Calu3 (cell line): Measurements from ENCODE around the gene COL15A1. TPM values are rescaled to one million over a fixed set of nuclear protein-coding genes. Genes with fewer than 3 reads are reported as not detected.

Experiments
- BruUV-seq: library from RNA; stranded (reverse); fragments of 400-500 nt; replicated peaks from 2 replicates; lab custom pipeline; 2021; lab: Mats Ljungman, UMichigan
- CTCF ChIA-PET: fragments of 300-600 bp; sonication (Branson Sonifier 250); formaldehyde crosslinking; loops from one replicate; lab custom pipeline; 2022; ENCODE audit warnings: antibody characterized with exemption; lab: Charles Lee
- DNase-seq: peaks from one replicate; pipeline ENCODE4 v3.0.0; 2022
- H3K27ac Mint-ChIP-seq: one replicate; pipeline ENCODE4 v1.8.0; 2022; ENCODE audit warnings: mixed read lengths; ENCODE audit not compliant: unreplicated experiment
- H3K27me3 Mint-ChIP-seq: one replicate; pipeline ENCODE4 v1.8.0; 2022; ENCODE audit warnings: mixed read lengths; ENCODE audit not compliant: unreplicated experiment
- H3K36me3 Mint-ChIP-seq: one replicate; pipeline ENCODE4 v1.8.0; 2022; ENCODE audit warnings: mild to moderate bottlenecking, moderate library complexity, mixed read lengths; ENCODE audit not compliant: insufficient read depth, unreplicated experiment
- H3K4me1 Mint-ChIP-seq: one replicate; pipeline ENCODE4 v1.8.0; 2022; ENCODE audit warnings: mild to moderate bottlenecking, low read depth, mixed read lengths; ENCODE audit not compliant: unreplicated experiment
- H3K4me3 Mint-ChIP-seq: one replicate; pipeline ENCODE4 v1.8.0; 2022; ENCODE audit warnings: mild to moderate bottlenecking, low read depth, moderate library complexity, mixed read lengths; ENCODE audit not compliant: unreplicated experiment
- H3K9me3 Mint-ChIP-seq: one replicate; pipeline ENCODE4 v1.8.0; 2022; ENCODE audit warnings: low read depth, mixed read lengths; ENCODE audit not compliant: unreplicated experiment
- intact Hi-C: fragments of 100-400 bp; cut with micrococcal nuclease; formaldehyde crosslinking; loops from one replicate; pipeline ENCODE4 v1.10.0; 2022; ENCODE audit not compliant: unreplicated experiment
- total RNA-seq: library from RNA; stranded (reverse); gene quantifications from 2 replicates; pipeline ENCODE4 v1.2.3, GENCODE V29; 2022
- TF ChIP-seq, protein P1 (sequence below): fragments of 200-600 bp; IDR thresholded peaks from one replicate; pipeline ENCODE4 v1.8.0; 2022; ENCODE audit warnings: antibody characterized with exemption; ENCODE audit not compliant: unreplicated experiment

Gene COL15A1
- total RNA-seq, 1 experiment from 2014 or later, result not detected

DNA sequence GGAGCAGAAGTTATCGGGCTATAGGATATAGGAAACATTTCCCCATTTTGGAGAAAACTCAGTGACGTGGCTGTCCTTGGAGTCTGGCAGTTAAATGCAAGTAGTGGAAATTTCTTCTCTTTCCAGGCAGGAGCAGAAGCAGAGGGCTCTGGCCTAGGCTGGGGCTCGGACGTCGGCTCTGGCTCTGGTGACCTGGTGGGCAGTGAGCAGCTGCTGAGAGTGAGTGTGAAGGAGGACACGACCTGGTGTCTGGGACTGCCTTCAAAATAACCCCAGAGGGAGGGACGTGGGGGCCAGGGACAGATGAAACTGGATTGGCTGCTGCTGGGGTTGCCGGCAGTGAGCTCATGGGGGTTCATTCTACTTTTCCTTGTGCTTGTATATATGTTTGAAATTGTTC lies 79.5 kb downstream of the COL15A1 start:
- Mint-ChIP-seq H3K4me1 (no peaks in the 10 kb centered on the region), H3K27ac (no peak overlapping the region), H3K4me3 (no peak overlapping the region), H3K9me3 (no peaks in the 10 kb centered on the region), H3K36me3 (no peaks in the 10 kb centered on the region), H3K27me3 (peaks cover 36% of the 10 kb centered on the region)
- CTCF ChIA-PET, result no interaction called here
- no TSS peak for BruUV-seq
- TF ChIP-seq, protein P1, sequence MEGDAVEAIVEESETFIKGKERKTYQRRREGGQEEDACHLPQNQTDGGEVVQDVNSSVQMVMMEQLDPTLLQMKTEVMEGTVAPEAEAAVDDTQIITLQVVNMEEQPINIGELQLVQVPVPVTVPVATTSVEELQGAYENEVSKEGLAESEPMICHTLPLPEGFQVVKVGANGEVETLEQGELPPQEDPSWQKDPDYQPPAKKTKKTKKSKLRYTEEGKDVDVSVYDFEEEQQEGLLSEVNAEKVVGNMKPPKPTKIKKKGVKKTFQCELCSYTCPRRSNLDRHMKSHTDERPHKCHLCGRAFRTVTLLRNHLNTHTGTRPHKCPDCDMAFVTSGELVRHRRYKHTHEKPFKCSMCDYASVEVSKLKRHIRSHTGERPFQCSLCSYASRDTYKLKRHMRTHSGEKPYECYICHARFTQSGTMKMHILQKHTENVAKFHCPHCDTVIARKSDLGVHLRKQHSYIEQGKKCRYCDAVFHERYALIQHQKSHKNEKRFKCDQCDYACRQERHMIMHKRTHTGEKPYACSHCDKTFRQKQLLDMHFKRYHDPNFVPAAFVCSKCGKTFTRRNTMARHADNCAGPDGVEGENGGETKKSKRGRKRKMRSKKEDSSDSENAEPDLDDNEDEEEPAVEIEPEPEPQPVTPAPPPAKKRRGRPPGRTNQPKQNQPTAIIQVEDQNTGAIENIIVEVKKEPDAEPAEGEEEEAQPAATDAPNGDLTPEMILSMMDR, result no peak
- intact Hi-C loops, result no loop called here
- no peak for DNase-seq

DNA sequence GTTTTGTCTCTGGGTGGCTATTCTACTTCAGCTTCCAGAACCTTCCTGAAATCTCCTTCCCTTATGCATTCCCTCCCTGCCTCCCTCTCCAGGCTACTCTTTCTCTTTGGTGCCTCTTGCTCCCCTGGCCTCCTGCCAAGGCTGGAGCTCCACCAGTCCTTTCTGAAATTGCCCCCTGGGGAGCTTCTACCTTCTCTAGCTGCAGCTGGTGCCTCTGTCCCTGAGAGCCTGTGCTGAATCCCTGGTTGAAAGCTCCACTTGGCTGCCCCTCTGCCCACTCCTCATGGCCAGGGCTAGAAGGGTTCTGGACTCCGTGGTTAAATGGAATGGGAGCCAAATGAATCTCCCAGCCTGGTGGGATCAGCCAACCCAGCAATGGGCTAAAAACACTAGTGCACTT lies 80.1 kb downstream of the COL15A1 start:
- H3K36me3 Mint-ChIP-seq, result no peaks in the 10 kb centered on the region
- DNase-seq, result no peak
- no peaks in the 10 kb centered on the region for H3K9me3 Mint-ChIP-seq
- peaks cover 36% of the 10 kb centered on the region for H3K27me3 Mint-ChIP-seq
- BruUV-seq, result no TSS peak
- no peaks in the 10 kb centered on the region for H3K4me1 Mint-ChIP-seq
- CTCF ChIA-PET, result no interaction called here
- TF ChIP-seq, protein P1, result no peak
- intact Hi-C loops, result no loop called here
- H3K4me3 Mint-ChIP-seq, result no peak overlapping the region
- no peak overlapping the region for H3K27ac Mint-ChIP-seq

DNA sequence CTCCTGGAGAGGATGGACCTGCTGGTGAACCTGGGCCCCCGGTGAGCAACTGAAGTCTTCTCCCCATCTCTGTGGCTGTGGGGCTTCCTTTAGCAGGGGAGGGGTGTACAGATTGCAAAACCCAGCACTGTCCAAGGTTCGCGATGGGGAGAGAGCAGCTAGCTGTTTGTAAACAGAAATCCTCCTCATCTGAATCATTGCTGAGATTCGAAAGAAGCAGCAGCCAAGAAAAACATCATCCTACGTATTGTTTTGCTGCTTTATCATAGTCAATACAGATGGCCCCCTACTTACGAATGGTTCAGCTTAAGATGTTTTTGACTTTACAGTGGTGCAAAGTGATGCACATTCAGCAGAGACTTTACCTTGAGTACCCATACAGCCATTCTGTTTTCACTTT lies 81.3 kb downstream of the COL15A1 start:
- no peaks in the 10 kb centered on the region for H3K36me3 Mint-ChIP-seq
- DNase-seq, result no peak
- H3K9me3 Mint-ChIP-seq, result no peaks in the 10 kb centered on the region
- intact Hi-C loops, result no loop called here
- no TSS peak for BruUV-seq
- CTCF ChIA-PET, result no interaction called here
- no peak overlapping the region for H3K27ac Mint-ChIP-seq
- H3K4me1 Mint-ChIP-seq, result no peaks in the 10 kb centered on the region
- TF ChIP-seq, protein P1, result no peak
- peaks cover 40% of the 10 kb centered on the region for H3K27me3 Mint-ChIP-seq
- H3K4me3 Mint-ChIP-seq, result no peak overlapping the region

DNA sequence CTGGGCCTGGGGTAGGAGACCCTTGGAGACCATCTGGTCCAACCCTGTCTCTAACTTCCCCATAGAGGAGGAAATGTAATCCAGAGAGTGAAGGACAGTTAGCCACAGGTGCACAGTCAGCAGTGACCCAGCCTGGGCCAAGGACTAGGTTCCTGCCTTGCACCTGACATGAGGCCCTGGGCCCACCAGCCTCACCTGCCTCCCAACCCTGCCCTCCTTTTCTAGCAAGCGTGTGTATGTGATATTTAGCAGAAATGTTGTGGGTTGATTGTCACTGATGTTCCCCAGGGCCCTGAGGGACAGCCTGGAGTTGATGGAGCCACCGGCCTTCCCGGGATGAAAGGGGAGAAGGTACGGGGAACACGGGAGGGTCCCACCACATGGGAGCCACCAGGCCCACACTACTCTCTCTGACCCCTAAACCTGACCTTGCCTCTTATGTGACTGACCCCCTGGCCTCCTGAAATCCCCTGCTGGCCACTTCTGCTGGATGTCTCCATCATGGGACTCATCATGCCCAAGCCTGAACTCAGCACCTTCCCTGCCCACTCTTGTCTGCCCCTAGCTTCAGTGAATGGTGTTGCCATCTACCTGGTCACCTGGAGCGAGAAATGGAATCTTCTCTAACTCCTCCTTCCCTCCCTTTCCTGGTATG lies 82.0 kb downstream of the COL15A1 start:
- intact Hi-C loops, result no loop called here
- Mint-ChIP-seq H3K4me1 (no peaks in the 10 kb centered on the region), H3K36me3 (no peaks in the 10 kb centered on the region), H3K4me3 (no peak overlapping the region), H3K27ac (no peak overlapping the region), H3K9me3 (no peaks in the 10 kb centered on the region), H3K27me3 (peaks cover 47% of the 10 kb centered on the region)
- CTCF ChIA-PET, result no interaction called here
- BruUV-seq, result no TSS peak
- DNase-seq, result no peak
- TF ChIP-seq, protein P1, result no peak
